HT1080 (cell line): ENCODE data around the gene PCCA. TPM values are rescaled to one million over a fixed set of nuclear protein-coding genes. Genes with fewer than 3 reads are reported as not detected.
A peak's percentile ranks its signal among the peaks of the same experiment; 100 is the strongest.
"Not testable (repeated sequence)": the region's sequence is repeated elsewhere in the genome, so short reads cannot be mapped to it uniquely, and the experiment has no call there.

Experiments used
- DNase-seq: peaks from one replicate; pipeline ENCODE4 v3.0.0-alpha.2; 2015; ENCODE audit warnings: low read depth
- total RNA-seq: library from RNA; depleted of rRNA; stranded (reverse); fragments of >200 nt; shearing (Covaris generic); gene quantifications from 2 replicates; pipeline ENCODE4 v1.2.3, GENCODE V29; 2014

The PCCA gene
- total RNA-seq, 1 experiment from 2014 or later, result 17.0 TPM

DNA sequence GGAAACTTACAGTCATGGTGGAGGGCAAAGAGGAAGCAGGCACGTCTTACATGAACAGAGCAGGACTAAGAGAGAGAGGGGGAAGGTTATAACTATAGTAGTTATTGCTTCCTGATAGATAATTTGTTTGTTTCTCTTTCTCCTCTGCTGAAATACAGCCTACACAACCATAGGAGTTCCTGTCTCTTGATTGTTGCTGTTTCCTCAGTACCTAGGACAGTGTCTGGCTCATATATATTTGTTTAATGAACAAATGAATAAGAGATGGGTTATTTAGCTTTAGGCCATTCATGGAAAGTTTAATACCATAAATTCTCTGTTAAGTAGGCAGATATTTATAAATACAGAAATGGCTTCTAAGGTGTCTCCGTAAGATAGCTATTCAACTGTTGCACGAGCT lies 95.2 kb downstream of the PCCA start:
- no peak for DNase-seq

GRCh38 chr13:100195568-100195967 lies 106.7 kb downstream of the PCCA start:
- DNase-seq, result no peak

DNA sequence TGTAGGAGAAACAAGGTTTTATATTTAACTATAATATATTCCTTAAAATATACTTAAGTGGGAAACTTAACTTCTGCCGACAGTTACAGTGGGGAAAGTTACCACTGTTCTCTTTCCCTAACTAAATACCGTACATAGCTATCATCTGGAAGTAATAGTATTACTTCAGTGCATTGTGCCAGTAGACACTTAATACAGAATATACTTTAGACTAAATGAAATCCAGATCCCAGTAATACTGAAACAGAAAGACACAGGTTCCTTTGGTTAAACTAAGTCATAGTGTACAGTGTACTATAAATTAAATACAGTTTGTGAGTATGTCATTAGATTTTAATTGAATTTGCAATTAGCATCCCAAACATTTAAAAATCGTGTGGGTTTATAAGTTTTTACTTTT lies 107.5 kb downstream of the PCCA start:
- no peak for DNase-seq

- DNase-seq, result no peak
These were observed 108.2 kb downstream of the PCCA start for GRCh38 chr13:100197116-100197515.

GRCh38 chr13:100197591-100198365 lies 108.9 kb downstream of the PCCA start:
- DNase-seq, result no peak

- peak; percentile 83 for DNase-seq
These were observed 114.9 kb downstream of the PCCA start for GRCh38 chr13:100203696-100204367.

DNA sequence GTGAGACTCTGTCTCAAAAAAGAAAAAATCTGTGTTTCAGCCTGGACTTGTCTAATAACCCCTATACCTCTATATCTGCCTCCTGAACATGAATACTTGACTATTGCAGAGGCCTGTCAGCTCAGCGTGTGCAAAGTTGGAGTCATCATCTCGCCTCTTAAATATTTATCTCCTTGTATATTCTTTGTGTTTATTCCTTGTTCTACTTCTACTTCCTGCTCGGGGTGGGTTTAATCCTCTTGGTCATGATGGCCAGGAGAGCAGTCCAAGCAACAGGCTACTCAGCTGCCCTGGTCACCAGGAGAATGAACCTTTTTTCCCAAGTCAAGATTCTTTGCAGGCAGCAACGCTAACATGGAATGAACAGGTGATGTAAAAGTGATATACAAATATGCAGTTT lies 119.1 kb downstream of the PCCA start:
- DNase-seq, result no peak

DNA sequence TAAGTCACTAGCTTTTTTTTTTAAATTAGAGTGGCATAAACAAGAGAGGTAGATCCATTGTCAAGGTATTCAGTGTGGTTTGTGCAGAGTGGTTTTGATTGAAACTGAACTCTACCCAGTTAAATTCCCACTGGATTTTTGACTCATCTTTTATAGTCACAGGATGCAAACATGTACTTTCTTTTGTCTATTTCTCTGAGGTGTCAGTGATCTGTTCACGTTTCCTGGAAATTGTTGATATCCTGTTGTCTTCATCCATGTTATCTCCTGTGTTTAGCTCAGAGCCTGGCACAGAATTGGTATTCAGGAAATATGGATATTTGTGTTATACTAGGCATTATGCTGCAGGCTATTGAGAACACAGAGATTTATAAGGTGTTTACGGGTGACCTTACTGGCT lies 119.7 kb downstream of the PCCA start:
- peak; percentile 23 for DNase-seq

DNA sequence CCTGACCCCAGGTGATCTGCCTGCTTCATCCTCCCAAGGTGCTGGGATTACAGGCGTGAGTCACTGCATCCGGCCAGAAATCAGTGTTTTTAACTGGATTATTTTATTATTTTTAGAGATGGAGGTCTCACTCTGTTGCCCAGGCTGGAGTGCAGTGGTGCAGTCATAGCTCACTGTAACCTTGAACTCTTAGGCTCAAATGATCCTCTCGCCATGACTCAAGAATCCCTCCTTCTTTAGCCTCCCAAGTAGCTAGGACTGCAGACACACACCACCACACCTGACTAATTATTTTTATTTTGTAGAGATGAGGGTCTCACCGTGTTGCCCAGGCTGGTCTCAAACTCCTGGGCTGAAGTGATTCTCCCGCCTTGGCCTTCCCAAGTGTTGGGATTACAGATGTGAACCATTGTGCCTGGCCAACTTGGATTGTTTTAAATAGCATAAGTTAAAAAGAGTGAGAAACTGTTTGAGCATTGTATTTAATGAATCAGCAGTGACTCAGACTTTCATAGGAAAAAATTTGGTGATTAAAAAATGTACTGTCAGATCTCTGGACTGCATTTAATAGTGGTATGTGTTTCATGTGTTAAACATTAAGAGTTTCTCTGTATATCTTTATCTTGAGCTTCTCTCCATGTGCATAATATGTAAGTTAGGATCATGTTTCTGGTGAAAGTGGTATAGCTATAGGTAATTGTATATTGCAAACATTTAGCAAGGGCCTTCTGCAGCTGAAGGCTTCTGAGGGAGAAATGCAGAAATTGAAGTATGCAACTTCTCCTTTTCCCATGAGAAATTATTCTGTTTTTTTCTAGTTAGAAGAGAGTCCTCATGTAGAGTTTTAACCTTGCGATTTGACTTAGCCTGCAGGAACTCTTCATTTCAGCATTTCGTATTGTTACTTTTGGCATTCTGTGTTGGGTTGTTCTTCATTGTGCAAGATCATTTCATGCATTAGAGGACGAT lies 121.2 kb downstream of the PCCA start:
- DNase-seq, result peak; percentile 83

- DNase-seq, result peak; percentile 21
These were observed 122.3 kb downstream of the PCCA start for GRCh38 chr13:100211016-100211710.

DNA sequence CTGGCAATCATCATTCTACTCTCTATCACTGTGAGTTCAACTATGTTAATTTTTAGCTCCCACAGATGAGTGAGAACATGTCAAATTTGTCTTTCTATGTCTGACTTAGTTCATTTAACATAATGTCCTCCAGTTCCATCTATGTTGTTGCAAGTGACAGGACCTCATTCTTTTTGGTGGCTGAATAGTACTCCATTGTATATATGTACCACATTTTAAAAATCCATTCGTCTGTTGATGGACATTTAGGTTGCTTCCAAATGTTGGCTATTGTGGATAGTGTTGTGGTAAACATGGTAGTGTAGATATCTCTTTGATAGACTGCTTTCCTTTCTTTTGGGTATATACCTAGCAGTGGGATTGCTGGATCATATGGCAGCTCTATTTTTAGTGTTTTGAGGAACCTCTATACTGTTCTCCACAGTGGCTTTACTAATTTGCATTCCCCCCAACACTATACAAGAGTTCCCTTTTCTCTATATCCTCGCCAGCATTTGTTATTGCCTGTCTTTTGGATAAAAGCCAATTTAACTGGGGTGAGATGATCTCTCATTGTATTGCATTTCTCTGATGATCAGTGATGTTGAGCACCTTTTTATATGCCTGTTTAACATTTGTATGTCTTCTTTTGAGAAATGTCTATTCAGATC lies 124.1 kb downstream of the PCCA start:
- DNase-seq, result no peak

GRCh38 chr13:100213576-100213975 lies 124.7 kb downstream of the PCCA start:
- no peak for DNase-seq

- DNase-seq, result peak; percentile 62
These were observed 126.0 kb downstream of the PCCA start for GRCh38 chr13:100214886-100215285.

DNA sequence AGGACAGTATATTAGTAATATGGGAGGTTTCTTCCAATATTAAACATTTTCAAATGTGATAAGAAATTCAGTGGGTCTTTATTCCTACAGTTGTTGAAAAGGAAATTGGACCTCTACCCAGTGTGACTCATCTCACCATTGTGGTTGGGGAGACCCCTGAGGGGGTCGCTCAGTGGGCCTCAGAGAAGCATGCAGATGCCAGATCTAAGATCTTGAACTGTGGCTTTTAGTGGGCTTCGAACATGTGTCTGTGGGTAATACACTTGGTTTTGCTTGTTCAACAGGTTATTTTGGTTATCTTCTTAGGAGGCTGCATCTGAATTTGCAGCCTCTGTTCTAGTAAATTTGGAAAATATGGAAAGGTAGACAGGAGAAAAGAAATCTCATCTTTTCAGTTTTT lies 132.3 kb downstream of the PCCA start:
- DNase-seq, result no peak

GRCh38 chr13:100223966-100224530 lies 135.2 kb downstream of the PCCA start:
- DNase-seq, result not testable (repeated sequence)

GRCh38 chr13:100229603-100230002 lies 140.7 kb downstream of the PCCA start:
- DNase-seq, result no peak

DNA sequence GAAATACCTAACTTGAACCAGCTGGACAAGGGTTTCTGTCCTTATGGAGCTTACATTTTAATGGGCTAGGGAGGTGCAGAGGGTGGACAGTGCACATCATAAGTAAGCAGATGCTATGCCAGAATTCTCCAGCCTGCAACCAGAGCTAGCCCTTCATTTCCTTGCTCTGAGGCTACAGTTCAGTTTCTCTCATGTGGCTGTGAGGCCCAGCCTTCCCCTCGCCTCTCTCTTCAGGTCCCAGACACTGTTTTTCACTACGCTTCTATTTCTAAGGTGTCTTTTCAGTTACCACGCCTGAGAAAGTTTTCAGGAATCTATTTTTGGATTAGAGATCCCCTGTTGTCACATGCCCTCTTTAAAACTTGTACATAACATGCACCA lies 141.9 kb downstream of the PCCA start:
- no peak for DNase-seq

DNA sequence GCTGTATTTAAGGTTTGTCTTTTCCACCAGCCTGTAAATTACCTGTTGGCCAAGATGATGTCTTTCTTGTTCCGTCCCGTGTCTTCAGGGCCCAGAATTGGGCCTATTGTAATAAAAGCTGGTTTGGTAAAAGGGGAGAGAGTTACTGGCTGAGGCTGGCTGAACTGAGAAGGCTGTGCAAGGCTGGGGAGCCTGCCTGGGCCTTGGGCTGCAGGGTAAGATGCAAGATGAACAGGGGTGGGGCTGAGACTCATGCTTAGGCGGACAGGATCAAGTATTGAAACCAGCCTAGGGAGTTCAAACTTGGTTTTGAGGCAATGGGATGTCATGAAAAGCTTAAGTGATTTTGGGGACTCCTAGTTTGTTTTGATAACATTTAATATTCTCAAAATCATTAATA lies 142.3 kb downstream of the PCCA start:
- DNase-seq, result no peak

DNA sequence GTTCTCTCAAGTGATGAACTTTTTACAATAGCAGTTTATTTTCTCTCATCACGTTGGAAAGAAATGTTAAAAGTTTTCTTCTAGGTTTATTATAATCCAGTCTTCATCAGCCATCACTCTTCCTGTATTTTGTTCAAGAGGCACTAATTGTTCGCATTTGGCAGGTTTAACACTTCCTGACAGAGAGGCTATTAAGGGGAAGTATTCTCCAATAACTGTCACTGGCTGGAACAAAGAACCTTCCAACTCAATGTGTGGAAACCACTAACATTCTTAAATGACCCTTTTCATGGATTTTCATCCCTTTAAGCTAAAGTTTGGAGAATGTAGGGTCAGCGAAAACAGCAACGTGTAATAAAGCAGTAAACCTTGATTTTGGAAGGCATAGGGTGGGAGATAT lies 145.1 kb downstream of the PCCA start:
- DNase-seq, result no peak

DNA sequence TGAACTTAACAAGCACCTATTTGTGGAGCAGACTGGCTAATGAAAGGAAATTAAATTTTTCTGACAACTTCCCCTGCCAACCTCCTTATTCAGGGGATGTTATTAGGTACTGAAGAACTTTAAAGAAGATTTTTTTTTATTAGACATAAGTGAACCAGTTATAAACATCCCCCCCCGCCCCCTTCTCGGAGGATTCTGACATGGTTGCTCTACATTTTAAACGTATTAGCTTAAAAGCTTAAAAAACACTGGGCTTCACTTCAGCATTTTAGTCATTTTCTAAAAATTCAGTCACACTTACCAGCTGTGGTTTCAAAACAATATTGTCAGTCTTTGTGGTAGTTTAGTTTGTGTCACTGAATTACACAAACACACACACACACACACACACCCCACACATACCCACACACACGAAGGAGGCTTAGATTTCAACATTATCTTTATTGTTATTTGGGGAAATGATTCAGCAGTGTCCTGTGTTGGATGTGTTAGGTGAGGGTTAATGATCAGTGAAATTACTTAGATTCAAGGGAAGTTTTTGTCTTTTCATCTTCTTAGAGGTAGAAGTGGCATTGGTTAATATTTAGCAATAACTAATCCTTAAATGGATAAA lies 145.7 kb downstream of the PCCA start:
- peak; percentile 8 for DNase-seq
